K562 (cell line): ENCODE results near the gene SPATA13. TPM values are rescaled to one million over a fixed set of nuclear protein-coding genes. Genes with fewer than 3 reads are reported as not detected.

Source experiments
- ATAC-seq: fragments of 200-7000 bp; cut with Tn5 transposase; 3 replicates; pipeline ENCODE4 v1.9.1; 2020; ENCODE audit warnings: moderate library complexity
- BruUV-seq: library from RNA; stranded (reverse); fragments of 400-500 nt; replicated peaks from 2 replicates; lab custom pipeline; 2021; lab: Mats Ljungman, UMichigan
- CTCF ChIA-PET: fragments of 300-600 bp; formaldehyde crosslinking; extraction: SDS; loops from one replicate; lab custom pipeline; 2021; ENCODE audit warnings: low intra/inter-chr PET ratio; lab: Yijun Ruan, JAX
- POLR2A ChIA-PET: fragments of 300-600, 350-650 bp; sonication (Branson Sonifier 250); formaldehyde crosslinking; extraction: SDS; loops from one replicate; lab custom pipeline; 2021; ENCODE audit warnings: antibody characterized with exemption, inconsistent platforms; lab: Yijun Ruan, JAX
- DNase-seq, 4 experiments: peaks; one replicate each; pipeline versions ENCODE4 v3.0.0 to v3.0.0-alpha.2; 2011 to 2018; ENCODE audit warnings: low spot score in 3 of 4, mixed read lengths in 3 of 4; ENCODE audit errors: extremely low read depth in 1 of 4
- FAIRE-seq: peaks from 2 replicates; lab custom pipeline; 2011; peaks lifted over from hg19 to GRCh38; lab: Jason Lieb, UNC
- H2AFZ ChIP-seq: 2 replicates; pipeline ENCODE4 v1.6.0; 2011; ENCODE audit warnings: low read depth, low read length, control low read depth, inconsistent platforms
- H3K27ac ChIP-seq: fragments of 200-600 bp; 3 replicates; pipeline ENCODE4 v1.8.0; 2011; ENCODE audit warnings: low read depth, mild to moderate bottlenecking, control low read depth, inconsistent platforms, low read length, moderate library complexity, mixed read lengths; ENCODE audit errors: extremely low read depth
- H3K27me3 ChIP-seq, 2 experiments: fragments of 300-600 bp in 1 of 2; 2 replicates in 1 of 2; 3 replicates in 1 of 2; pipeline versions ENCODE4 v1.6.0 to v1.8.0; 2011; ENCODE audit warnings: inconsistent platforms in 2 of 2, low read length in 2 of 2, mild to moderate bottlenecking in 1 of 2, mixed read lengths in 1 of 2, moderate library complexity in 1 of 2; ENCODE audit not compliant: control insufficient read depth in 2 of 2, insufficient read depth in 2 of 2
- H3K36me3 ChIP-seq: fragments of 300-600 bp; 3 replicates; pipeline ENCODE4 v1.8.0; 2011; ENCODE audit warnings: mild to moderate bottlenecking, low read length, inconsistent platforms; ENCODE audit not compliant: control insufficient read depth, insufficient read depth
- H3K4me1 ChIP-seq, 2 experiments: fragments of 200-600 bp in 1 of 2; replicated peaks in 1 of 2; 2 replicates in 1 of 2; 3 replicates in 1 of 2; pipeline versions ENCODE4 v1.5.1 to v1.8.0; 2011; ENCODE audit warnings: inconsistent platforms in 2 of 2, low read length in 2 of 2, mild to moderate bottlenecking in 1 of 2, mixed read lengths in 1 of 2, moderate library complexity in 1 of 2; ENCODE audit not compliant: control insufficient read depth in 2 of 2, insufficient read depth in 2 of 2
- H3K4me2 ChIP-seq: 2 replicates; pipeline ENCODE4 v1.6.1; 2011; ENCODE audit warnings: low read length, control low read depth, inconsistent platforms, mixed read lengths; ENCODE audit not compliant: insufficient read depth
- H3K4me3 ChIP-seq: fragments of 200-600 bp; sonication (generic), shearing (Covaris generic); 2 replicates; pipeline ENCODE4 v1.5.1; 2016; ENCODE audit warnings: control low read depth, inconsistent platforms
- H3K79me2 ChIP-seq: fragments of 200-600 bp; 3 replicates; pipeline ENCODE4 v1.8.0; 2011; ENCODE audit warnings: low read length, inconsistent platforms; ENCODE audit not compliant: control insufficient read depth, insufficient read depth
- H3K9ac ChIP-seq, 2 experiments: 2 replicates each; pipeline versions ENCODE4 v1.6.0 to v1.6.1; 2011; ENCODE audit warnings: low read depth in 2 of 2, low read length in 2 of 2, control low read depth in 1 of 2, inconsistent platforms in 1 of 2, mild to moderate bottlenecking in 1 of 2, mixed read lengths in 1 of 2; ENCODE audit not compliant: insufficient read depth in 1 of 2
- H3K9me1 ChIP-seq: one replicate; pipeline ENCODE4 v1.6.0; 2011; ENCODE audit warnings: inconsistent platforms, mild to moderate bottlenecking, low read length, moderate library complexity; ENCODE audit not compliant: control insufficient read depth, insufficient read depth
- H3K9me3 ChIP-seq: replicated peaks from 2 replicates; pipeline ENCODE4 v1.5.1; 2011; ENCODE audit warnings: low read depth, low read length, inconsistent platforms; ENCODE audit not compliant: control insufficient read depth, insufficient read depth
- H4K20me1 ChIP-seq: replicated peaks from 2 replicates; pipeline ENCODE4 v1.6.1; 2011; ENCODE audit warnings: low read length, inconsistent platforms, mixed read lengths; ENCODE audit not compliant: control insufficient read depth, insufficient read depth
- FUS ChIP-seq: fragments of 200-400 bp; formaldehyde crosslinking; optimal IDR thresholded peaks from 2 replicates; pipeline ENCODE3; 2017; ENCODE audit warnings: low read depth, low read length
- PHF20 ChIP-seq: fragments of 450-650 bp; IDR thresholded peaks from 2 replicates; pipeline ENCODE4 v1.6.1; 2018; ENCODE audit not compliant: partially characterized antibody
- ZNF253 ChIP-seq: fragments of 250-450 bp; sonication (Bioruptor Pico); conservative IDR thresholded peaks from 2 replicates; pipeline ENCODE4 v1.6.1; 2021; ENCODE audit warnings: mild to moderate bottlenecking
- ZNF764 ChIP-seq: fragments of 250-450 bp; sonication (Bioruptor Pico); IDR thresholded peaks from 2 replicates; pipeline ENCODE4 v1.4.0; 2020; ENCODE audit warnings: low read depth, mild to moderate bottlenecking, moderate library complexity
- ZNF77 ChIP-seq: fragments of 250-450 bp; sonication (Bioruptor Pico); IDR thresholded peaks from 2 replicates; pipeline ENCODE4 v1.5.0; 2020
- whole genome bisulfite sequencing: fragments of 100-300 bp; shearing (Covaris generic); methylation state at CpG from one replicate; pipeline ENCODE4 v1.1.6; 2016; ENCODE audit warnings: low coverage, mixed read lengths; ENCODE audit not compliant: insufficient coverage; ENCODE audit errors: missing lambda C conversion rate; 5-methylcytosine and 5-hydroxymethylcytosine counted together
- in situ Hi-C: fragments of 300-500 bp; cut with MboI; formaldehyde crosslinking; loops from 4 replicates; pipeline ENCODE4 v1.15.0; 2018; ENCODE audit warnings: inconsistent platforms, mixed read lengths
- intact Hi-C: fragments of 100-400 bp; cut with micrococcal nuclease; formaldehyde crosslinking; loops from 2 replicates; pipeline ENCODE4 v1.14.2; 2022
- polyA plus RNA-seq, 8 experiments: library from polyadenylated mRNA; depleted of rRNA in 4 of 8; stranded (reverse) in 5 of 8; unstranded in 3 of 8; fragments of >200 nt; fragmentation: Nextera tagmentation in 2 of 8; fragmentation: Illumina TruSeq in 1 of 8; extraction: Ambion mirVana in 2 of 8; extraction: Trizol in 1 of 8; gene quantifications; 2 replicates each; pipeline versions ENCODE4 v1.2.1 to v1.2.3, GENCODE V29; 2011 to 2014; ENCODE audit warnings: inconsistent platforms in 1 of 8, missing spikeins in 1 of 8
- total RNA-seq, 7 experiments: library from RNA; depleted of rRNA in 6 of 7; stranded (reverse); fragments of >200 nt in 6 of 7; fragmentation: Illumina TruSeq in 2 of 7; extraction: Trizol in 2 of 7; gene quantifications; 2 replicates each; pipeline versions ENCODE4 v1.2.1 to v1.2.3, GENCODE V29; 2011 to 2021; ENCODE audit warnings: low replicate concordance in 1 of 7

The SPATA13 gene
- total and polyA plus RNA-seq, 9 of the 15 experiments (the other 6 are each of a cell fraction or from before 2014, with no cell fraction given), result 0.08 to 0.99 (median 0.21) TPM; not detected in 2

DNA sequence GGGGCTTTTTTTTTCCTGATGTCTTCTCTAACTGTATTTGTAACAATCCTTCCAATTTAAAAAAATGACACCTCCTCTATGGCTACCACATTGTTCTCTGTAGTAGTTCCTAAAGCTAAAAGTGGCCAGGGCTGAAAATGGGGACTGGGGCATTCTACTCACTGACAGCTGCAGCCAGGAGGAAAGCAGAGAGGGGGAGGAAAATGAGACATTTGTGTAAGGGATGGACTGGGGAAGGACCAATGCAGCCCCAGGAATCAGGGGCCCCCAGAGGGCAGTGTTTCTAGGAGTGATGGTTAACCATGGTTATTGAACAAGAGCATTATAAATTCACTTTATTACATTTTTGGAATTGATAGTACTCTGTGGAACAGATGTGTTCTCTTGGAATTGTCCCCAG lies 114.5 kb downstream of the SPATA13 start:
- CTCF ChIA-PET, result no interaction called here
- intact Hi-C loops (no loop called here), in situ Hi-C loops (no loop called here)
- POLR2A ChIA-PET, result interaction anchor here (1.5 kb wide), 1 partner anchor 9 kb away, joined by 5 read pairs; no protein-coding TSS in a partner anchor
- BruUV-seq, result no TSS peak
- Histone ChIP-seq H3K4me2 (no peak overlapping the region), H3K79me2 (no peaks in the 10 kb centered on the region), H2AFZ (no peak overlapping the region), H3K9ac (no peak overlapping the region), H3K36me3 (no peaks in the 10 kb centered on the region), H3K27me3 (peaks cover 2 to 7% of the 10 kb centered on the region in 2 experiments; a peak in 4 of 5 replicates), H3K27ac (no peak overlapping the region), H4K20me1 (no peaks in the 10 kb centered on the region), H3K4me1 (no peaks in the 10 kb centered on the region), H3K4me3 (no peak overlapping the region), H3K9me1 (no peaks in the 10 kb centered on the region), H3K9me3 (no peaks in the 10 kb centered on the region)
- no peak for DNase-seq
- TF ChIP-seq PHF20, result no peak
- no peak for ATAC-seq
- FAIRE-seq, result no peak

DNA sequence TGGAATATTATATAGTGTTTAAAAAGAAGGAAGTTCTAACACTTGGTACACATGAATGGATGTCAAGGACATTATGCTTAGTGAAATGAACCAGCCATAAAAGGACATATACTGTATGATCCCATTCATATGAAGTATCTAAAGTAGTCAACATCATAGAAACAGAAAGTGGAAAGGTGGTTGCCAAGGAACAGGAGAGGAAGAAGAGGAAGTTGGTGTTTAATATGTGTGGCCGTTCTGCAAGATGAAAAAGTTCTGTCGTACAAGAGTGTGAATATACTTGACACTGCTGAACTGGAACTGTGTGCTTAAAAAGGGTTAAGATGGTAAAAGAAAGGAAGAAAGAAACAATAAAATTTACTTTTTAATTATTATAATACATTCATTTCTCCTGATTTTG lies 115.8 kb downstream of the SPATA13 start:
- Histone ChIP-seq H3K9me3 (no peaks in the 10 kb centered on the region), H4K20me1 (no peaks in the 10 kb centered on the region), H3K4me3 (no peak overlapping the region), H3K27ac (no peak overlapping the region), H3K4me2 (no peak overlapping the region), H3K79me2 (no peaks in the 10 kb centered on the region)
- DNase-seq (no peak), ATAC-seq (no peak)
- in situ Hi-C loops, result no loop called here
- no peak for TF ChIP-seq FUS
- no peak for TF ChIP-seq ZNF764
- TF ChIP-seq ZNF253 (CRISPR knock-in tag), result no peak
- no peak for TF ChIP-seq ZNF77
- TF ChIP-seq, all 486 proteins: peak for 0
- Histone ChIP-seq H3K9ac (no peak overlapping the region), H3K36me3 (no peaks in the 10 kb centered on the region), H3K4me1 (no peaks in the 10 kb centered on the region), H2AFZ (no peak overlapping the region), H3K9me1 (no peaks in the 10 kb centered on the region), H3K27me3 (peaks cover 0 to 7% of the 10 kb centered on the region in 2 experiments; a peak in 3 of 5 replicates)
- POLR2A ChIA-PET, result interaction anchor here (0.6 kb wide), 1 partner anchor 15 kb away, joined by 3 read pairs; no protein-coding TSS in a partner anchor
- 20% methylated on average over 1 of the region's 2 CpGs for WGBS
- intact Hi-C loops, result no loop called here
- CTCF ChIA-PET, result no interaction called here
- no peak for FAIRE-seq
- no TSS peak for BruUV-seq
